Measurements from ENCODE around the gene PLEKHA1. TPM values are rescaled to one million over a fixed set of nuclear protein-coding genes. Genes with fewer than 3 reads are reported as not detected.

The PLEKHA1 gene
- total and polyA plus RNA-seq, 4 donors, result 15.9 to 29.2 (median 22.9) TPM

DNA sequence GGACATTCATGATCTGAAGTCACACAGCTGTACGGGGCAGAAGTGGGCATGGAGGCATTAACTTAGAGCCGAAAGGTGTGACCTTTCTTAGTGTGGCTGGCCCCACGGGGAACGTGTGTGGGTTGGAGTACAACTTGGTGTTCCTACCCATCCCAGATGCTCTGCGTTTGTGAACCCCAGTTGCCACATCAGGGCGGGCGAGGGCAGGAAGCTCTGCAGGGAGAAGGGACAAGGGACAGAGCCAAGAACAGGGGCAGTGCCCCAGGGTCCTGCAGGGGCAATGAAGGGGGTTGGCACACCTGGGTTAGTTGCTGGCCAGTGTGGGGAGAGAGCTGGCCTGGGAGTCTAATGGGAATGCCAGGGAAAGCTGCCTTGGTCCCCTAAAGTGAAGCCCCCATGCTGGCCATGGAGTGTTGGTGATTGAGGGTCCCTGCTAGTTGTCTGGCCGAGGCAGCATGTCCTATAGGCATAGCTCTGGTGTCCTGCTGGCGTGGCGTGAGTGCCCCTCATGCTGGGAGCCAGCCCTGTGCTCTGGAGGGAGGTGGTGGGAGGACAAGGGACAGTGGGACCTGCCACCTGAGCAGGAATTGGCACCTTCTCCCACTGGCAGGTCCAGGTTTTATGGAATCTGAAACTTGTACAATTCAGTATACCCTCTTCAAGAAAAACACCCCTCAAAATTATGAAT lies 105.8 kb downstream of the PLEKHA1 start:
- TF ChIP-seq, protein P1, sequence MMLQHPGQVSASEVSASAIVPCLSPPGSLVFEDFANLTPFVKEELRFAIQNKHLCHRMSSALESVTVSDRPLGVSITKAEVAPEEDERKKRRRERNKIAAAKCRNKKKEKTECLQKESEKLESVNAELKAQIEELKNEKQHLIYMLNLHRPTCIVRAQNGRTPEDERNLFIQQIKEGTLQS (IDR thresholded peaks at IDR 0.05), result no peak
- TF ChIP-seq FOXA2 (IDR thresholded peaks at IDR 0.05) (no peak), NR2F2 (IDR thresholded peaks at IDR 0.05) (no peak), HNF4A (conservative IDR thresholded peaks at IDR 0.05) (no peak), SP1 (IDR thresholded peaks at IDR 0.05) (no peak), EGR1 (IDR thresholded peaks at IDR 0.05; ENCODE audit: low read depth in 2 of 2) (no peak), HNF4G (IDR thresholded peaks at IDR 0.05) (no peak), GABPA (IDR thresholded peaks at IDR 0.05 in 1 of 2, conservative IDR thresholded peaks at IDR 0.05 in 1 of 2) (no peak), RXRA (IDR thresholded peaks at IDR 0.05) (no peak), RAD21 (IDR thresholded peaks at IDR 0.05) (no peak), JUND (IDR thresholded peaks at IDR 0.05) (no peak), FOXA1 (IDR thresholded peaks at IDR 0.05) (no peak), YY1 (IDR thresholded peaks at IDR 0.05) (no peak), TAF1 (conservative IDR thresholded peaks at IDR 0.05) (no peak)
- TF ChIP-seq, protein P2, sequence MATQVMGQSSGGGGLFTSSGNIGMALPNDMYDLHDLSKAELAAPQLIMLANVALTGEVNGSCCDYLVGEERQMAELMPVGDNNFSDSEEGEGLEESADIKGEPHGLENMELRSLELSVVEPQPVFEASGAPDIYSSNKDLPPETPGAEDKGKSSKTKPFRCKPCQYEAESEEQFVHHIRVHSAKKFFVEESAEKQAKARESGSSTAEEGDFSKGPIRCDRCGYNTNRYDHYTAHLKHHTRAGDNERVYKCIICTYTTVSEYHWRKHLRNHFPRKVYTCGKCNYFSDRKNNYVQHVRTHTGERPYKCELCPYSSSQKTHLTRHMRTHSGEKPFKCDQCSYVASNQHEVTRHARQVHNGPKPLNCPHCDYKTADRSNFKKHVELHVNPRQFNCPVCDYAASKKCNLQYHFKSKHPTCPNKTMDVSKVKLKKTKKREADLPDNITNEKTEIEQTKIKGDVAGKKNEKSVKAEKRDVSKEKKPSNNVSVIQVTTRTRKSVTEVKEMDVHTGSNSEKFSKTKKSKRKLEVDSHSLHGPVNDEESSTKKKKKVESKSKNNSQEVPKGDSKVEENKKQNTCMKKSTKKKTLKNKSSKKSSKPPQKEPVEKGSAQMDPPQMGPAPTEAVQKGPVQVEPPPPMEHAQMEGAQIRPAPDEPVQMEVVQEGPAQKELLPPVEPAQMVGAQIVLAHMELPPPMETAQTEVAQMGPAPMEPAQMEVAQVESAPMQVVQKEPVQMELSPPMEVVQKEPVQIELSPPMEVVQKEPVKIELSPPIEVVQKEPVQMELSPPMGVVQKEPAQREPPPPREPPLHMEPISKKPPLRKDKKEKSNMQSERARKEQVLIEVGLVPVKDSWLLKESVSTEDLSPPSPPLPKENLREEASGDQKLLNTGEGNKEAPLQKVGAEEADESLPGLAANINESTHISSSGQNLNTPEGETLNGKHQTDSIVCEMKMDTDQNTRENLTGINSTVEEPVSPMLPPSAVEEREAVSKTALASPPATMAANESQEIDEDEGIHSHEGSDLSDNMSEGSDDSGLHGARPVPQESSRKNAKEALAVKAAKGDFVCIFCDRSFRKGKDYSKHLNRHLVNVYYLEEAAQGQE (IDR thresholded peaks at IDR 0.05), result no peak
- TF ChIP-seq, protein P3, sequence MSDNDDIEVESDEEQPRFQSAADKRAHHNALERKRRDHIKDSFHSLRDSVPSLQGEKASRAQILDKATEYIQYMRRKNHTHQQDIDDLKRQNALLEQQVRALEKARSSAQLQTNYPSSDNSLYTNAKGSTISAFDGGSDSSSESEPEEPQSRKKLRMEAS (IDR thresholded peaks at IDR 0.05), result no peak
- TF ChIP-seq, protein P4, sequence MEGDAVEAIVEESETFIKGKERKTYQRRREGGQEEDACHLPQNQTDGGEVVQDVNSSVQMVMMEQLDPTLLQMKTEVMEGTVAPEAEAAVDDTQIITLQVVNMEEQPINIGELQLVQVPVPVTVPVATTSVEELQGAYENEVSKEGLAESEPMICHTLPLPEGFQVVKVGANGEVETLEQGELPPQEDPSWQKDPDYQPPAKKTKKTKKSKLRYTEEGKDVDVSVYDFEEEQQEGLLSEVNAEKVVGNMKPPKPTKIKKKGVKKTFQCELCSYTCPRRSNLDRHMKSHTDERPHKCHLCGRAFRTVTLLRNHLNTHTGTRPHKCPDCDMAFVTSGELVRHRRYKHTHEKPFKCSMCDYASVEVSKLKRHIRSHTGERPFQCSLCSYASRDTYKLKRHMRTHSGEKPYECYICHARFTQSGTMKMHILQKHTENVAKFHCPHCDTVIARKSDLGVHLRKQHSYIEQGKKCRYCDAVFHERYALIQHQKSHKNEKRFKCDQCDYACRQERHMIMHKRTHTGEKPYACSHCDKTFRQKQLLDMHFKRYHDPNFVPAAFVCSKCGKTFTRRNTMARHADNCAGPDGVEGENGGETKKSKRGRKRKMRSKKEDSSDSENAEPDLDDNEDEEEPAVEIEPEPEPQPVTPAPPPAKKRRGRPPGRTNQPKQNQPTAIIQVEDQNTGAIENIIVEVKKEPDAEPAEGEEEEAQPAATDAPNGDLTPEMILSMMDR (IDR thresholded peaks at IDR 0.05; ENCODE audit: low read depth, low read length, missing input control), result no peak
- TF ChIP-seq, protein P5, sequence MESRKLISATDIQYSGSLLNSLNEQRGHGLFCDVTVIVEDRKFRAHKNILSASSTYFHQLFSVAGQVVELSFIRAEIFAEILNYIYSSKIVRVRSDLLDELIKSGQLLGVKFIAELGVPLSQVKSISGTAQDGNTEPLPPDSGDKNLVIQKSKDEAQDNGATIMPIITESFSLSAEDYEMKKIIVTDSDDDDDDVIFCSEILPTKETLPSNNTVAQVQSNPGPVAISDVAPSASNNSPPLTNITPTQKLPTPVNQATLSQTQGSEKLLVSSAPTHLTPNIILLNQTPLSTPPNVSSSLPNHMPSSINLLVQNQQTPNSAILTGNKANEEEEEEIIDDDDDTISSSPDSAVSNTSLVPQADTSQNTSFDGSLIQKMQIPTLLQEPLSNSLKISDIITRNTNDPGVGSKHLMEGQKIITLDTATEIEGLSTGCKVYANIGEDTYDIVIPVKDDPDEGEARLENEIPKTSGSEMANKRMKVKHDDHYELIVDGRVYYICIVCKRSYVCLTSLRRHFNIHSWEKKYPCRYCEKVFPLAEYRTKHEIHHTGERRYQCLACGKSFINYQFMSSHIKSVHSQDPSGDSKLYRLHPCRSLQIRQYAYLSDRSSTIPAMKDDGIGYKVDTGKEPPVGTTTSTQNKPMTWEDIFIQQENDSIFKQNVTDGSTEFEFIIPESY (IDR thresholded peaks at IDR 0.05), result no peak
- no peaks in the 10 kb centered on the region for H3K9me3 ChIP-seq (ENCODE audit: control insufficient read depth in 4 of 4, low read length in 3 of 4)
- no peak for DNase-seq (ENCODE audit: low spot score)
- no peak overlapping the region for H3K27ac ChIP-seq (ENCODE audit: low read depth in 1 of 2, low read length in 2 of 2)
- no peak overlapping the region for H3K4me3 ChIP-seq (ENCODE audit: low read depth in 1 of 3, low read length in 3 of 3)
- no peaks in the 10 kb centered on the region for H3K4me1 ChIP-seq (ENCODE audit: control insufficient read depth in 4 of 4, insufficient read depth in 4 of 4, low read length in 3 of 4)
- H3K36me3 ChIP-seq (ENCODE audit: control insufficient read depth in 4 of 4, insufficient read depth in 3 of 4, low read depth in 1 of 4, low read length in 3 of 4), result no peaks in the 10 kb centered on the region
- no peaks in the 10 kb centered on the region for H3K27me3 ChIP-seq (ENCODE audit: control insufficient read depth in 4 of 4, insufficient read depth in 4 of 4, low read length in 3 of 4)
- H3K9ac ChIP-seq (ENCODE audit: low read depth in 1 of 2, low read length in 2 of 2), result no peak overlapping the region
- WGBS, result 95% methylated on average over 10 of the region's 10 CpGs

All from liver (tissue), 9 donors.